ENCODE measurements around the gene CSNK1G3.

DNA sequence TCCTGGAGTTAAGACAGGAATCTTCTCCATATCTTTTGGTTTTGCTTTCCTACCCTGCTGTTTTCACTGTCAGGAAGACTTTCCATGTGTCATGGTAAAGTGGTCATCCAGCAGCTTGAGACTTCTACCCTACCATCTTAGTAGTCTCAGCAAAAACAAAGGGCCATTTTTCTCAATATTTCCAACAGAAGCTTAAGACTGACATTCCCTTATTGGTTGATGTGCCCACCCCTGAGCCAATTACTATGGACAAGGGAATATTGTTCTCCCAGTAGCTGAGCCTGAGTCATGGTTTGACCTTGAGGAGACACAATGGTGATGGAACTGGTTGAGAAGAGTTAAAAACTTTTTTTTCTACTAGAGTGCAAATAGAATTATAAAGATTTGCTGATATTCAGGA, 105.6 kb downstream of the CSNK1G3 start:
- TF ChIP-seq, protein P1, sequence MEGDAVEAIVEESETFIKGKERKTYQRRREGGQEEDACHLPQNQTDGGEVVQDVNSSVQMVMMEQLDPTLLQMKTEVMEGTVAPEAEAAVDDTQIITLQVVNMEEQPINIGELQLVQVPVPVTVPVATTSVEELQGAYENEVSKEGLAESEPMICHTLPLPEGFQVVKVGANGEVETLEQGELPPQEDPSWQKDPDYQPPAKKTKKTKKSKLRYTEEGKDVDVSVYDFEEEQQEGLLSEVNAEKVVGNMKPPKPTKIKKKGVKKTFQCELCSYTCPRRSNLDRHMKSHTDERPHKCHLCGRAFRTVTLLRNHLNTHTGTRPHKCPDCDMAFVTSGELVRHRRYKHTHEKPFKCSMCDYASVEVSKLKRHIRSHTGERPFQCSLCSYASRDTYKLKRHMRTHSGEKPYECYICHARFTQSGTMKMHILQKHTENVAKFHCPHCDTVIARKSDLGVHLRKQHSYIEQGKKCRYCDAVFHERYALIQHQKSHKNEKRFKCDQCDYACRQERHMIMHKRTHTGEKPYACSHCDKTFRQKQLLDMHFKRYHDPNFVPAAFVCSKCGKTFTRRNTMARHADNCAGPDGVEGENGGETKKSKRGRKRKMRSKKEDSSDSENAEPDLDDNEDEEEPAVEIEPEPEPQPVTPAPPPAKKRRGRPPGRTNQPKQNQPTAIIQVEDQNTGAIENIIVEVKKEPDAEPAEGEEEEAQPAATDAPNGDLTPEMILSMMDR (conservative IDR thresholded peaks at IDR 0.05 in 1 of 2, IDR thresholded peaks at IDR 0.05 in 1 of 2; ENCODE audit: low read depth in 1 of 2, low read length in 2 of 2) = no peak
- TF ChIP-seq EZH2 (IDR thresholded peaks at IDR 0.05; ENCODE audit: low read length, missing control alignments) = no peak

Measured in fibroblast of lung (primary cell).